Measurements from ENCODE around the gene DDX25. TPM values are rescaled to one million over a fixed set of nuclear protein-coding genes. Genes with fewer than 3 reads are reported as not detected.

The DDX25 gene
- total and polyA plus RNA-seq, 10 of the 15 experiments (the other 5 are each of a cell fraction or from before 2014, with no cell fraction given) = 0.05 TPM; not detected in 9

- no peaks in the 10 kb centered on the region for H3K4me1 ChIP-seq (ENCODE audit: control insufficient read depth, insufficient read depth, low read length)
- H3K4me3 ChIP-seq = no peak overlapping the region
- no TSS peak for BruUV-seq (replicated peaks)
- ChIA-PET SMC1A (ENCODE audit: uncharacterized antibody, unreplicated experiment) (no interaction called here), RAD21 (ENCODE audit: unreplicated experiment) (no interaction called here), CTCF (no interaction called here), POLR2A (interaction anchor here (0.7 kb wide), 1 partner anchor 319 kb away, joined by 3 read pairs; no protein-coding TSS in a partner anchor)
- ATAC-seq (no peak), DNase-seq (ENCODE audit: low read depth, low spot score) (no peak), FAIRE-seq (no peak)
- 47% methylated on average over 11 of the region's 11 CpGs for WGBS (ENCODE audit: insufficient coverage, insufficient replicate concordance, low lambda C conversion rate, missing lambda C conversion rate)
- no peaks in the 10 kb centered on the region for H3K27me3 ChIP-seq (replicated peaks in 1 of 2; ENCODE audit: control insufficient read depth in 2 of 2, insufficient read depth in 2 of 2, low read length in 1 of 2)
- in situ Hi-C loops (cut with MboI) (no loop called here), intact Hi-C loops (cut with micrococcal nuclease; ENCODE audit: unreplicated experiment) (no loop called here)
- H3K27ac ChIP-seq (ENCODE audit: control insufficient read depth, insufficient read depth) = no peak overlapping the region
- no peaks in the 10 kb centered on the region for H4K20me1 ChIP-seq (ENCODE audit: control insufficient read depth, insufficient read depth)
- H3K79me2 ChIP-seq (ENCODE audit: control insufficient read depth, insufficient read depth, low read length) = no peaks in the 10 kb centered on the region
- no peak overlapping the region for H3K4me2 ChIP-seq (ENCODE audit: control insufficient read depth, insufficient read depth)
- H2AFZ ChIP-seq (ENCODE audit: control insufficient read depth, low read depth, low read length) = no peak overlapping the region
- no peak overlapping the region for H3K9ac ChIP-seq (ENCODE audit: control insufficient read depth, insufficient read depth, low read length)
- TF ChIP-seq GATAD2B (conservative IDR thresholded peaks at IDR 0.05; ENCODE audit: low read depth) = no peak
- TF ChIP-seq SUZ12 (IDR thresholded peaks at IDR 0.05; ENCODE audit: unreplicated experiment) = no peak
- TF ChIP-seq MXI1 (IDR thresholded peaks at IDR 0.05; ENCODE audit: low read depth, low read length) = no peak
- TF ChIP-seq E2F4 (IDR thresholded peaks at IDR 0.05; ENCODE audit: low read depth, low read length) = no peak
- no peak for TF ChIP-seq IRF4 (IDR thresholded peaks at IDR 0.05; ENCODE audit: low read depth, low read length)
- no peak for TF ChIP-seq BRCA1 (IDR thresholded peaks at IDR 0.05; ENCODE audit: low read depth, low read length)
- TF ChIP-seq ATF2 (IDR thresholded peaks at IDR 0.05; ENCODE audit: low read length) = no peak
- TF ChIP-seq POLR2A (IDR thresholded peaks at IDR 0.05; ENCODE audit: low read depth, low read length) = no peak
- no peaks in the 10 kb centered on the region for H3K9me3 ChIP-seq (replicated peaks; ENCODE audit: control insufficient read depth, insufficient read depth, low read length)
- no peaks in the 10 kb centered on the region for H3K36me3 ChIP-seq (ENCODE audit: control insufficient read depth in 2 of 2, insufficient read depth in 2 of 2, low read length in 1 of 2)
Measured at GRCh38 chr11:125951731-125952130, 47.4 kb downstream of the DDX25 start.

Measured in GM12878 (cell line).